GM12873 (cell line): Measurements from ENCODE around the gene SLC24A4.

Source experiments
- TF ChIP-seq, protein P1 (sequence below): IDR thresholded peaks from 2 replicates; pipeline ENCODE4 v1.5.1; 2012; ENCODE audit warnings: low read depth, mild to moderate bottlenecking, moderate library complexity, low read length, control low read depth; ENCODE audit not compliant: insufficient read depth; ENCODE audit errors: missing control alignments

SLC24A4 gene

DNA sequence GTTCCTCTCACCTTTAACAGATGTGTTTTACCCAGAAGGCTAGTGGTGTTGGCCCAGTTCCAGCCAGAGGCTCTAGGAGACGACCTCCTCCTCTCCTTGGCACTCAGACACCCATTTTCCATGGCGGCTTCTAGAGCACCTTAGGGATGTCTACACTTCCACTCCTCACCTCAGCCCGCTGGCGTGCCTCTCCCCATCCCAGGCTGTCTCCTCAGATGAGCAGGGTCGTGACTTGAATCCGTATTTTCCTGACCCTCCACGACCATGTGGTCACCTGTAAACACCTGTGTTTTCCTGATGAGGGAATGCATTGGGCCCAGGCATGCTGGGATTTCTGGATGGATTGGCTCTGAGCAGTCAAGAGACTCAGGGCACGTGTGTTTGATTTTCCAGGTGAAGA, 168.8 kb downstream of the SLC24A4 start:
- TF ChIP-seq, protein P1, sequence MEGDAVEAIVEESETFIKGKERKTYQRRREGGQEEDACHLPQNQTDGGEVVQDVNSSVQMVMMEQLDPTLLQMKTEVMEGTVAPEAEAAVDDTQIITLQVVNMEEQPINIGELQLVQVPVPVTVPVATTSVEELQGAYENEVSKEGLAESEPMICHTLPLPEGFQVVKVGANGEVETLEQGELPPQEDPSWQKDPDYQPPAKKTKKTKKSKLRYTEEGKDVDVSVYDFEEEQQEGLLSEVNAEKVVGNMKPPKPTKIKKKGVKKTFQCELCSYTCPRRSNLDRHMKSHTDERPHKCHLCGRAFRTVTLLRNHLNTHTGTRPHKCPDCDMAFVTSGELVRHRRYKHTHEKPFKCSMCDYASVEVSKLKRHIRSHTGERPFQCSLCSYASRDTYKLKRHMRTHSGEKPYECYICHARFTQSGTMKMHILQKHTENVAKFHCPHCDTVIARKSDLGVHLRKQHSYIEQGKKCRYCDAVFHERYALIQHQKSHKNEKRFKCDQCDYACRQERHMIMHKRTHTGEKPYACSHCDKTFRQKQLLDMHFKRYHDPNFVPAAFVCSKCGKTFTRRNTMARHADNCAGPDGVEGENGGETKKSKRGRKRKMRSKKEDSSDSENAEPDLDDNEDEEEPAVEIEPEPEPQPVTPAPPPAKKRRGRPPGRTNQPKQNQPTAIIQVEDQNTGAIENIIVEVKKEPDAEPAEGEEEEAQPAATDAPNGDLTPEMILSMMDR: no peak

DNA sequence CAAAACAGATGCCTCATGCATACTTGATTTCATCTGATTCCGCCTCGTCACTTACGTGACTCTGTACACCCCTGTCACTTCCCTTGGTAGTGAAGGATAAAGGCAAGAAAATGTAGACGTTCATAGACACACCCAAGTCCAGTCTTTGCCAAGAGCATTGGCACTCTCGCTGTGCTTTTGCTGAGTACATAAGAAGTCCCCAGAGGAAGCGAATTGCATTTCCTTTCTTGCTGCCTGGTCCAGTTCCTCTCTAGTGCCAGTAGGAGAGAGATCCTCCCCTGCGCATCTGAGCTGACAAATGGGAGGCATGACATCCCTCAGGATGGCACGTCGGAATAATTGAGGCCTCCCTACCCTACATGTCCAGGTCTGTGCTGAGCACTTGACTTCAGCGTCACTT, 169.3 kb downstream of the SLC24A4 start:
- TF ChIP-seq, protein P1: no peak

DNA sequence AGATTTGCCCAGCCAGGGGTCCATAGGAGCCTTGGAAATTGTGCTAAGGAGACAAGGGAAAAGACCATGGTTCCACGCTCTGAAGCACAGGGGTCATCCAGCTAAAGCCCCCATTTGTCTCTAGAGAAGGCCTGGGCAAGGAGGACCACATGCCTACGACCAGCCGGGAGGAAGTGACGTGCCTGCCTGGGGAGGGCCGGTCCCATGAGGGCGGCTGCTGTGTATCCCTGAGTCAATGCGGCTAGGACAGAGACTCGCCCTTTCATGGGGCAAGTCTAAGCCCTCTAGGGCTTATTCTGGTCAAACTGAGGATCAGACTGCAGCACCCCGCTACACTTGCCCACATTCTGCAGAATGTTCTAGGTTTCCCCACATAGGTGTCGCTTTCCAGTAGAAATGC, 170.1 kb downstream of the SLC24A4 start:
- TF ChIP-seq, protein P1: no peak

DNA sequence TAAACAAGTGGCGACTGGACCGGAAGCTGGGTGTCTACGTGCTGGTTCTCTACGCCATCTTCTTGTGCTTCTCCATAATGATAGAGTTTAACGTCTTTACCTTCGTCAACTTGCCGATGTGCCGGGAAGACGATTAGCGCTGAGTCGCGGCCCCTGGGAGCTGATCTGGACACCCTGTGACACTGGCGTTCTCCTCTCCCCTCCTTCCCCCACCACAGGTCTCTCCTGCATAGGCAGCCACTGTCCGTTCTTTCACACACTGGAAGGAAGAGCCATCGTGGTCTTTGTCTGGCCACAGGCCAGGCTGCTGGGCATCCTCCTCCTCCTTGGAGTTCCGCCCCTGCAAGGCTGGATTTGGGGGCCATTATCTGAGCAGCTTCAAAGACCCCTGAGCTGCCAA, 170.5 kb downstream of the SLC24A4 start:
- TF ChIP-seq, protein P1: no peak

DNA sequence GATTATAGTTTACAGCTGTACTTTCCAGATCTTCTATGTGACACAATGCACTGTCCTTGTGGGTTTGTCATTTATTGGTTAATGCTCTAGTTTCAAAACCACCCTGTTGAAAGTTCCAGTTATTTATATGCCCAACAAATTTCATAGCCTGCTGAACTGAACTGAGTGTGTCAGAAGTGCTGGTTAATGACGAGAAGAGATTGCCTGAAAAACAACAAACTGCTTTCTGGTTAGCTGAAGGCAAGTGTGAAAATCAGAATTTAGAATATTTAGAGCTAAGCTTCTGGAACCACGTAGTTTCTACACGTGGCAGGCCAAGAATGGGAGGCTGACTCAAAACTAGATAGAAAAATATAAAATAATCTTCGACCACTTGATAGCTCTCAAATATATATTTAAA, 171.5 kb downstream of the SLC24A4 start:
- TF ChIP-seq, protein P1: no peak

DNA sequence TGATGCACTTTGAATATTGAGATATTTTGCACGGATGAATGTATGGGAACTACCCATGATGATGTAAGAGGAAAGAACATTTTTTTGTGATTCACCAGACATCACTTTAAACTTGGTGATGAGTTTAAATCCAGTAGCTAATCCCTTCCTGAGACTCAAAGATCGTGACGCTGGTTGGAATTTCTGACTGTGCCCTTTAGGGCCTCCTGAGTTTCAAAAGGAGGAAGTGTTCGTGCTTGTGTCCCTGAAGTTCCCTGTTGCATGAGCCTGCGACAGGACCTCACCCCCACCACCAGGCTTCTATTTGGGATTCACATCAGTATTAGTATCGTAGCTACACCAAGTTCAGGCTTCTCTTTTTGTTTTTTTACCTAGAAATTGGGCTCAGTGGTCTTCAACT, 172.1 kb downstream of the SLC24A4 start:
- TF ChIP-seq, protein P1: no peak

DNA sequence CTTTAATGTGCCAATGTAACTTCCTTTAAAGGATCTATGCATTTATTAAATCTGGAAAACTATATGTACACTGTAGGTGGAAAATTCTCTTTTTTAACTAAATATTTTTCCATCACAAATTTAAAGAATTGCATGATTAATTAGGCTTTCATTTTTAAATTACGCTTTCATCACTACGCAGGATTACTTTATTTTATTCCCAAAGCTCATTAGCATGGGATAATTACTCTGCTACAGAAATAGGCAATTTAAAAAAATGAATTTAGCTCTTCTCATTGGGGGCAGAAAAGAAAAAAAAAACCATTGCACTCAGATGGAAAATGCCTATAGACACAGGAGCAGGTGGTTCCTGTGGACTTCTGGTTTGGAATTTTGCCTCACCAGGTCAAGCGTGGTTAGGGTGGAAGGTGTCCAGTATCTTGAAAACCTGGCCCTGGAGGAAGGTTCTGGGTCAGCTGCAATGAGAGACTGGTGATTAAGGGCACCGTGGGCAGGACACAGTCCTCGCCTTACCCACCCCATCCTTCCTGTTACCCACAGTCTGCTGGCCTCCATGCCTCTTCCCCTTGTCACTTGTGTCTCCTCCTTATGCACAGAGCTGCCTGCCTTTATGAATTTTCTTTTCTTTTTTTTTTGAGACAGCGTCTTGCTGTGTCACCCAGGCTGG, 173.4 kb downstream of the SLC24A4 start:
- TF ChIP-seq, protein P1: no peak
